C4-2B (cell line): ENCODE measurements around the gene SFTPB.
"Not testable (repeated sequence)": the region's sequence is repeated elsewhere in the genome, so short reads cannot be mapped to it uniquely, and the experiment has no call there.

Experiments used
- H3K27ac ChIP-seq: fragments of 450-650 bp; 2 replicates; pipeline ENCODE4 v1.5.1; 2017
- ZFX ChIP-seq: fragments of 450-650 bp; IDR thresholded peaks from 2 replicates; pipeline ENCODE4 v1.6.1; 2017
- TF ChIP-seq, protein P1 (sequence below): fragments of 450-650 bp; conservative IDR thresholded peaks from 2 replicates; pipeline ENCODE4 v1.5.1; 2017; ENCODE audit warnings: mild to moderate bottlenecking

Gene SFTPB

DNA sequence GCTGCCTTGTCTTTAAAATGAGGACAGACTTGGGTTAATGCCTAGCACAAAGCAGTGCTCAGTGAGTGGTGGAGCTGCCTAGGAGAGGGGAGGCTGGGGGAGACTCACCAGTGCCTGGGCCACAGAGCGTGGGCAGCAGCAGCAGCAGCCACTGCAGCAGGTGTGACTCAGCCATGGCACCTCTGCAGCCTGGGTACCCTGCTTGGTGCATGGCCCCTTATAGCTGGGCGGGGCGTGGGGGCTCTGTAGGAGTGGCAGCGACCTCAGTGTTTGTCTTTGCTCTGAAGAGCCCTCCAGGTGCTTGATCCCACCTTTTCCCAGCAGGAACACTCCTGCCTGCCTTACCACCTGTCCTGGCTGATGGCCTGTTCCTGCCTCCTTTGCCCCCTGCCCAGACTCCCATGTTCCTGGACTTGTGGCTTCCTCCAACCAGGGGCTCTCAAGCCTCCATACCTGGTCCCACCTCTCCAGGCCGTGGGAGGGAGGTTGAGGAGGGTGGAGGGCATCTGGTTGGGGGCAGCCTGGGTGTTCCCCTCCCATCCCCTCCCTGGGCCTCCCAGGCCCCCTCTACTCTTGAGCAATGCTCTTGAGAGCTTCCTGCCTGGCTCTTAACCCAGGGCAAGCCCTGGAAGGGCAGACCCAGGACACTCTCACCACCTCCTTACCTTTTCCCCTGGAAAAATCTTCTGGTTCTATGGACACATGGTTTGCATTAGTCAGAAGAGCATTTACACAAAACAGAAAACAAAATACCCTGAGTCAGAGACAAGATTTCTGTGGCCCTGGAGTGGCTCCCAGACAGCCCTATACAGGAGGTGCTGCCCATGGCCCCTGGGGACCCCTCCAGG lies at the start of gene SFTPB:
TSS of gene SFTPB (minus strand) at position 191 of the 848 bp plus-strand sequence. CDS start at position 175, 16 bp downstream.
- H3K27ac ChIP-seq: no peak within 1 kb of the TSS
- TF ChIP-seq, protein P1, sequence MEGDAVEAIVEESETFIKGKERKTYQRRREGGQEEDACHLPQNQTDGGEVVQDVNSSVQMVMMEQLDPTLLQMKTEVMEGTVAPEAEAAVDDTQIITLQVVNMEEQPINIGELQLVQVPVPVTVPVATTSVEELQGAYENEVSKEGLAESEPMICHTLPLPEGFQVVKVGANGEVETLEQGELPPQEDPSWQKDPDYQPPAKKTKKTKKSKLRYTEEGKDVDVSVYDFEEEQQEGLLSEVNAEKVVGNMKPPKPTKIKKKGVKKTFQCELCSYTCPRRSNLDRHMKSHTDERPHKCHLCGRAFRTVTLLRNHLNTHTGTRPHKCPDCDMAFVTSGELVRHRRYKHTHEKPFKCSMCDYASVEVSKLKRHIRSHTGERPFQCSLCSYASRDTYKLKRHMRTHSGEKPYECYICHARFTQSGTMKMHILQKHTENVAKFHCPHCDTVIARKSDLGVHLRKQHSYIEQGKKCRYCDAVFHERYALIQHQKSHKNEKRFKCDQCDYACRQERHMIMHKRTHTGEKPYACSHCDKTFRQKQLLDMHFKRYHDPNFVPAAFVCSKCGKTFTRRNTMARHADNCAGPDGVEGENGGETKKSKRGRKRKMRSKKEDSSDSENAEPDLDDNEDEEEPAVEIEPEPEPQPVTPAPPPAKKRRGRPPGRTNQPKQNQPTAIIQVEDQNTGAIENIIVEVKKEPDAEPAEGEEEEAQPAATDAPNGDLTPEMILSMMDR: no peak
- TF ChIP-seq ZFX: no peak

DNA sequence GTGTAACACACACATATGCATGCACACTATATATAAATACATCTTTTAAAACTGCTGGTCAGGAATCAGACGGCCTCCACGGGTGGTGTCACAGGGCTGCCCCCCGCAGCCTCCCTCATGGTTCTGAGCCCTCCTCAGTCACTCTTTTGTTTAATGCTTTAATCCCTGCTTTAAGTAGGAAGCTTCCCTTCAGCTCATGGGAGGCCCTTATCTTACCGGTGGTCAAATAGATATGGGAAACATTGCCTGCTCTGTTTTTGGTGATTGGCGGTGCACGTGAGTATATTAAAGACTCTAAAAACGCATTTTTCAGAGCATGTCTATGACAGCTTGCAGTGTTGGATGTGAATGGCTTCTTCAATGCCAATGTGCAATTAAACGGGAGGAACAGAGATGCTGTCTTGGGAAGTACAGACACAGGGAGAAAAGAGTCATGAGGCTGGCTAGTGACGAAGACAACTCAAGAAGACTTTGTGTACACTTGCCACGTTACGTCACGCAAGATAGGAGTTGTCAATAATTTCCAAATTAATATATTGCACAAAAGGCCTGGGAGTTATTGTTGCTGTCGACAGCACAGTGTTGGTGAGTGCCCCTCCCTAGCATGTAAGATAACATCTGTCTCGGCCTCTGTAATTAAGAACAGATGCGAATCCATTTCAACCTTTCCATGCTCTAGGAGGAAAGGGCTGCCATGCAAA lies 49.5 kb upstream of the SFTPB start:
- TF ChIP-seq, protein P1: no peak
- no peak for TF ChIP-seq ZFX
- no peak overlapping the region for H3K27ac ChIP-seq

DNA sequence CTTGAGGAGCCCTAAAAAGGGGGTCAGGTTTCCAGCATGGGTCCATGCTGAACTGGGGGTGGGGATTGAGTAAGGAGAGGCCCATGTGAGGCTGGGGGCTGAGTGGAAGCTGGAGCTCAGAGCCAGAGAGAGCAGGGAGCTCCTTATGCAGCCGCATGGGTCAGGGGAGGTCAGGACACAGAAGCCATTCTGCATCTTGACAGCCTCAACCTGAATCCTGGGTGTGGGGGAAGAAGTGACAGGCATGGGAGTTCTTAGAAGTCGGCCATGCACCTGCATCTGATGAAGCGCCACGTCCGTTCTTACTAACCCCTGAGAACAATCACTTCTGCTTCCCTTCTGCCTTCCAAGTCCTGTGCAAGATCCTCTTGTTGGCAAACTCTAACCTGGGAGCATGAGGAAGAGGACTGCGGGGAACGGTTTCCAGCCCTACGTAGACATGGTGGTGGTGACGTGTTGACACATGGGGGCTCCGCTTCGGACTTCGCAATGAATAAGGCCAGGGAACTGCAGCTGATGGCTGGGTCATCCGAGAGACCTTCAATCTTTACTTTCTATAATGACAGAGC lies 48.4 kb upstream of the SFTPB start:
- H3K27ac ChIP-seq: no peak overlapping the region
- TF ChIP-seq, protein P1: no peak
- no peak for TF ChIP-seq ZFX

DNA sequence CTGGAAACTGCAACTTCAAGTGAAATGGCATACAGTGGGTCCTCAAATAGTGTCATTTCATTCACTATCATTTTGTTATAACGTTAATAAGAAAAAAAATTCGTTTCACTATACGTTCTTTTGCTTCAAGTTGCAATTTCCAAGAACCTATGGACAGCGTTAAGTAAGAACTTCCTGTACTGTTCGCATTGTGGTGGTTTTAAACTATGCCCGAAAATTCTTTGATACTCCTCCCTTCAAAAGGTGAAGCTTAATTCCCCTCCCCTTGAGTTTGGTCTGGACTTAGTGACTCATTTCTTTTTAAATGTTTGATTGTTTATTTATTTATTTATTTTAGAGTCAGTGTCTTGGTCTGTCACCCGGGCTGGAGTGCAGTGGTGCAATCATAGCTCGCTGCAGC lies 46.8 kb upstream of the SFTPB start:
- no peak overlapping the region for H3K27ac ChIP-seq
- TF ChIP-seq, protein P1: no peak
- TF ChIP-seq ZFX: no peak

DNA sequence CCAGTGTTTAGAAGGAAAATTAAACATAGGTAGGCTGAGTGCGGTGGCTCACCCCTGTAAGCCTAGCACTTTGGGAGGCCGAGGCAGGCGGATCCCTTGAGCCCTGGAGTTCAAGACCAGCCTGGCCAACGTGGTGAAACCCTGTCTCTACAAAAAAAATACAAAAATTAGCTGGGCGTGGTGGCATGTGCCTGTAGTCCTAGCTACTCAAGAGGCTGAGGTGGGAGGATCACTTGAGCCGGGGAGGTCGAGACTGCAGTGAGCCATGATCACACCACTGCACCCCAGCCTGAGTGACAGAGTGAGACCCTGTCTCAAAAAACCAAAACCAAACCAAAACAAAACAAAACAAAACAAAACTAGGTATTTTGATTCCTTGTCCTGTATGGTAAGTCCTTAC lies 46.4 kb upstream of the SFTPB start:
- not testable (repeated sequence) for H3K27ac ChIP-seq

DNA sequence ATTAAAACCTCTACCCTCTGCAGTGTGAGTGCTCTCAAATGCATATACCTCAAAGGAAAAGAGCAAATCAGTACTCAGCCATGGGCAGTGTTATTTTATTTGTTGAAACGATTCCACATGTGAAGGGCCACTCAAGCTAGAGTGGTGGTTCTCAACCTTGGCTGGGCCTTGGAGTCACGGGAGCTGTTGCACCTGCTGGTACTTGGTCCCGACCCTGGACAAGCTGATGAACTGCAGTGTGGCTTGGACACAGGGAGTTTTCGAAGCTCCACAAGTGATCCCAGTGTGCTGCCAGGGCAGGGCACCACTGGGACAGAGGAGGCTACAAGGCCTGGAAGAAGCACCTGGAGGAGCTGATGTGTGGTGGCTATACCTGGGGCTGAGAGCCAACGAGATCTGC lies 45.8 kb upstream of the SFTPB start:
- TF ChIP-seq ZFX: no peak
- TF ChIP-seq, protein P1: no peak
- H3K27ac ChIP-seq: no peak overlapping the region

DNA sequence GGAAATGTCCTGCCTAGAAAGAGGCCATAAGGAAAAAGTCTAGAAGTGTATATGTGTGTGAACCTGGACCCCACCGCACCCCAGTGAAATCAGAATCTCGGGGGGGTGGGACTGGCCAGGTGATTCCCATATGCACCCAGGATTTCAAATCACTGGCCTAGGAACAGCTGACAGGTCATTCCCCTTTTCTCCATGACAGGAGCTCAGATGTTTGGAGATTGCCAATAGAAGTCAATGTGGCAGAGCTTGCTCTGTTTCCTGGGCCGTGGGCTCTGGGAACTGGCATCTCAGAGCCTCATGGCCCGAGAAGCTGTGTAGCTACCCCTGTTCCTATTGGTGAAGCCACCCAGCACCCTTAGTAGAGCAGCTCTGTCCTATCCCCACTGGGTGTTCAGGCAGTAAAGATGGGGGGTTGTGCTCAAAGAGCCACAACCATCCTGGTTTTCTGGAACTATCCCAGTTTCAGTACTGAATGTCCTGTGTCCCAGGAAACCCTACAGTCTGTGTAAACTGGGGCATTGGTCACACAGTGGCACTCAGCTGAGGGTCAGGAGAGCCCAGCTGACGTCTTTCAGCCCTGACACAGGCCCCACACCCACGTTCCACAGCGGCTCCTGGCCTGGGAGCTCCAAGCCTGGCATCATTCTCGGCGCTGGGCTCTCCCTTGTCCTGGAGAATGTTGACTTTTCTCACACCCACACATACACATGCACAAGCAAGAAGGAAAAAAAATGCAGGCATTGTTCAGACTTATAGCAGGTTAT lies 45.0 kb upstream of the SFTPB start:
- H3K27ac ChIP-seq: peak overlapping the region; percentile 16; the same call in 1 of the 2 replicates
- no peak for TF ChIP-seq ZFX
- TF ChIP-seq, protein P1: no peak
